Panc1 (cell line): Measurements from ENCODE around the gene OPTN.

ENCODE experiments used
- POLR2AphosphoS5 ChIP-seq: IDR thresholded peaks from 2 replicates; pipeline ENCODE4 v1.6.1; 2012; ENCODE audit warnings: mild to moderate bottlenecking, low read depth, low read length, moderate library complexity
- TF ChIP-seq, protein P1 (sequence below): fragments of 450-650 bp; IDR thresholded peaks from 2 replicates; pipeline ENCODE4 v1.5.1; 2017; ENCODE audit warnings: mild to moderate bottlenecking

DNA sequence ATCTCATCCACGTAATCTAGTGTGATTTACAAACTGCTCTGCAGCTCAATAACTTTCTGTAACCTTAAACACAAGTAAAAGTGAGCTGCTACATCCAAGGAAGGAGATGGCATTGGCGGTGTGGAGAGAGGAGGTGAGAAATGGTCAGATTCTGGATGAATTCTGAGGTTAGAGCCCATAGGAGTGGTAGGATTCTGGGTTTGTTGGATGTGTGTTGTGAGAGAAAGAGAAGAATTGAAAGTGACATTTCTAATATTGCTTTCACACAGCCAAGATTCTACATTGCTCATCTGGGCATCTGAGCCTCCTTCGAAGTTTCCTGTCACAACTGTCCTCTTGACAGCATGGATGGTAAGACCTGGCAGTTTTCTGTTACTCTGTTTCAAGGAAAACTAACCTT is 63.9 kb downstream of the OPTN start:
- TF ChIP-seq, protein P1, sequence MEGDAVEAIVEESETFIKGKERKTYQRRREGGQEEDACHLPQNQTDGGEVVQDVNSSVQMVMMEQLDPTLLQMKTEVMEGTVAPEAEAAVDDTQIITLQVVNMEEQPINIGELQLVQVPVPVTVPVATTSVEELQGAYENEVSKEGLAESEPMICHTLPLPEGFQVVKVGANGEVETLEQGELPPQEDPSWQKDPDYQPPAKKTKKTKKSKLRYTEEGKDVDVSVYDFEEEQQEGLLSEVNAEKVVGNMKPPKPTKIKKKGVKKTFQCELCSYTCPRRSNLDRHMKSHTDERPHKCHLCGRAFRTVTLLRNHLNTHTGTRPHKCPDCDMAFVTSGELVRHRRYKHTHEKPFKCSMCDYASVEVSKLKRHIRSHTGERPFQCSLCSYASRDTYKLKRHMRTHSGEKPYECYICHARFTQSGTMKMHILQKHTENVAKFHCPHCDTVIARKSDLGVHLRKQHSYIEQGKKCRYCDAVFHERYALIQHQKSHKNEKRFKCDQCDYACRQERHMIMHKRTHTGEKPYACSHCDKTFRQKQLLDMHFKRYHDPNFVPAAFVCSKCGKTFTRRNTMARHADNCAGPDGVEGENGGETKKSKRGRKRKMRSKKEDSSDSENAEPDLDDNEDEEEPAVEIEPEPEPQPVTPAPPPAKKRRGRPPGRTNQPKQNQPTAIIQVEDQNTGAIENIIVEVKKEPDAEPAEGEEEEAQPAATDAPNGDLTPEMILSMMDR, result no peak
- no peak for TF ChIP-seq POLR2AphosphoS5
